ENCODE results near the gene PKN2. TPM values are rescaled to one million over a fixed set of nuclear protein-coding genes. Genes with fewer than 3 reads are reported as not detected.

Gene PKN2
- total and polyA plus RNA-seq, 2 of the 4 experiments (the other 2 are of a cell fraction), result 12.7 to 22.2 TPM

- Histone ChIP-seq H2AK5ac (ENCODE audit: low read depth, low read length) (no peak overlapping the region), H3K9ac (ENCODE audit: low read depth, low read length) (no peak overlapping the region), H4K5ac (ENCODE audit: low read depth, low read length) (no peak overlapping the region), H2BK5ac (ENCODE audit: low read depth, low read length, poor library complexity, severe bottlenecking) (no peak overlapping the region), H4K20me1 (ENCODE audit: insufficient read depth, low read length) (no peaks in the 10 kb centered on the region), H3K4ac (ENCODE audit: low read depth, low read length) (no peak overlapping the region), H3K9me3 (ENCODE audit: control insufficient read depth, insufficient read depth, low read length) (no peaks in the 10 kb centered on the region), H3K14ac (replicated peaks; ENCODE audit: low read depth, low read length) (no peak overlapping the region), H2BK20ac (ENCODE audit: low read depth, low read length) (no peak overlapping the region), H3K79me1 (ENCODE audit: low read depth in 1 of 2, low read length in 2 of 2) (peaks cover 8 to 15% of the 10 kb centered on the region in 2 experiments), H2BK120ac (ENCODE audit: low read depth, low read length) (no peak overlapping the region), H3K27me3 (ENCODE audit: control insufficient read depth, insufficient read depth, low read length) (no peaks in the 10 kb centered on the region), H3K27ac (ENCODE audit: insufficient read depth, low read length) (no peak overlapping the region), H2AK9ac (replicated peaks; ENCODE audit: low read depth, low read length, poor library complexity) (no peak overlapping the region), H4K8ac (ENCODE audit: low read depth in 2 of 2, low read length in 2 of 2) (no peak overlapping the region), H3K36me3 (ENCODE audit: control insufficient read depth, insufficient read depth, low read length) (no peaks in the 10 kb centered on the region), H3K4me3 (ENCODE audit: insufficient read depth, low read depth, low read length) (no peak overlapping the region), H3K4me2 (ENCODE audit: low read depth, low read length) (no peak overlapping the region), H3K56ac (ENCODE audit: extremely low read depth, insufficient read depth, low read length) (no peak overlapping the region), H2AFZ (replicated peaks; ENCODE audit: low read length, poor library complexity) (no peak overlapping the region), H3K4me1 (ENCODE audit: control insufficient read depth, insufficient read depth, low read length) (0 out of 2 replicates have a peak, but pooled peaks cover 1% of the 10 kb centered on the region), H4K91ac (ENCODE audit: insufficient read depth, low read depth, low read length) (no peak overlapping the region), H3K23ac (ENCODE audit: low read depth, low read length) (no peak overlapping the region), H3K18ac (ENCODE audit: low read depth, low read length) (no peak overlapping the region), H2BK15ac (ENCODE audit: low read depth, low read length) (no peak overlapping the region), H3K9me1 (ENCODE audit: insufficient read depth, low read length) (no peaks in the 10 kb centered on the region)
- in situ Hi-C loops (cut with MboI; ENCODE audit: low sequenced_read_pairs), result loop anchor here (10.0 kb wide), 1 partner anchor 196 kb away; no protein-coding TSS in a partner anchor
- ATAC-seq (ENCODE audit: low read depth) (no peak), DNase-seq (no peak)
- BruUV-seq (replicated peaks), result no TSS peak
- POLR2A ChIA-PET (ENCODE audit: unreplicated experiment), result no interaction called here
- CTCF ChIA-PET, result no interaction called here
- intact Hi-C loops (cut with micrococcal nuclease), result no loop called here
- 100% methylated on average over 1 of the region's 3 CpGs; no CpG with 5 or more reads in 1 of the 2 experiments for WGBS, 2 experiments (ENCODE audit: extremely low coverage in 2 of 2, insufficient read length in 1 of 2)
- no peak for TF ChIP-seq MAZ (IDR thresholded peaks at IDR 0.05; ENCODE audit: borderline replicate concordance, low read depth, low read length)
- dilution Hi-C loops (cut with HindIII; ENCODE audit: low sequenced_read_pairs, unreplicated experiment), result no loop called here
Measured at GRCh38 chr1:88678405-88678804, 5.7 kb upstream of the PKN2 start.
